Measurements from ENCODE around the gene ATOH8. TPM values are rescaled to one million over a fixed set of nuclear protein-coding genes. Genes with fewer than 3 reads are reported as not detected.

ATOH8 gene
- total and polyA plus RNA-seq, 2 donors (not counting 1 experiment from before 2014, with no cell fraction given), result not detected

DNA sequence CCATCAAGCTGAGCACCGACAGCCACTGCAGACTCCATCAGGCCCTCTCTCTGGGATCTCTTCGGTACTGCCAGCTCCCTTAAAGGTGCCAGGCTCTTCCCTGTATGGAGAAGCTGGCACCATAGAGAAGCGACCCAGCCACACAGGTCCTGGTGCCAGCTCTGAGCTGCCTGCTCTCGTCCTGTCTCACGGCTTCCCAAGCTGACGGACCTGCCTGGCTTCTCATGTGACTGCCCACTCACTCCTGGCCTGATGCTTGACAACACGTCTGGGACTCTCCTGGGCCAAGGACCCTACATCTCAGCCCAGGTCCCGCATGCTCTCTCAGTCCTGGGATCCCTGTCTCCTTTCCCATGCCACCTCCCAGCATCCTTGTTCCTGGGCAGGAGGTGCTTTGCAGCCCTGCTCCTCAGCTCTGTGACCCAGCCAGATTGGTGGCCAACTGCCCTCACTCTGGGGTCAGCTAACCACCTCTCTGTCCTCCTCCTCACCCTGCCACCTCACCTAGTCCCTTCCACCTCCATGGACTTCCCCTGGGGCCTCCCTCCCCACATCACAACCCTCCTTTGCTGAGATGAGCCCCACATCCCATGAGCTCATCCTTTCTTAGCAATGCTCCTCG lies 12.5 kb upstream of the ATOH8 start:
- WGBS (ENCODE audit: insufficient coverage), result 91% methylated on average over 9 of the region's 9 CpGs
- Histone ChIP-seq H3K79me2 (ENCODE audit: control insufficient read depth, insufficient read depth, low read length) (no peaks in the 10 kb centered on the region), H3K27ac (ENCODE audit: low read length in 2 of 2) (no peak overlapping the region), H2AFZ (ENCODE audit: insufficient read depth, low read depth, low read length, poor library complexity, severe bottlenecking) (no peak overlapping the region), H3K4me3 (ENCODE audit: control extremely low read depth in 1 of 5, extremely low read depth in 1 of 5, insufficient read depth in 1 of 5, low read depth in 2 of 5, low read length in 4 of 5) (no peak overlapping the region), H3K9me3 (ENCODE audit: control extremely low read depth in 1 of 3, control insufficient read depth in 2 of 3, insufficient read depth in 1 of 3, low read length in 2 of 3) (no peaks in the 10 kb centered on the region), H3K9ac (ENCODE audit: low read length) (no peak overlapping the region), H3K27me3 (replicated peaks in 1 of 4; ENCODE audit: control extremely low read depth in 1 of 4, control insufficient read depth in 3 of 4, insufficient read depth in 4 of 4, low read length in 3 of 4) (peaks cover 0 to 16% (median 8%) of the 10 kb centered on the region in 4 experiments), H3K4me2 (replicated peaks; ENCODE audit: low read depth, low read length, poor library complexity, severe bottlenecking) (no peak overlapping the region), H3K36me3 (replicated peaks in 1 of 2; ENCODE audit: control extremely low read depth in 1 of 2, control insufficient read depth in 1 of 2, extremely low read depth in 1 of 2, insufficient read depth in 2 of 2, low read length in 1 of 2) (no peaks in the 10 kb centered on the region), H3K4me1 (ENCODE audit: control insufficient read depth in 2 of 2, insufficient read depth in 2 of 2, low read length in 2 of 2) (peaks cover 9% of the 10 kb centered on the region in 2 donors), H4K20me1 (ENCODE audit: control insufficient read depth, insufficient read depth, low read length, poor library complexity, severe bottlenecking) (no peaks in the 10 kb centered on the region)
- no peak for ATAC-seq (ENCODE audit: low read depth)
- intact Hi-C loops (cut with micrococcal nuclease), result no loop called here
- CTCF ChIA-PET, result interaction anchor here (1.0 to 2.8 kb wide), 6 partner anchors 8 to 72 kb away, joined by 3 to 13 read pairs (median 4); no protein-coding TSS in a partner anchor
- H3K4me1 Mint-ChIP-seq, result peaks cover 14% of the 10 kb centered on the region
- POLR2A ChIA-PET, result no interaction called here
- no peak overlapping the region for H3K4me3 Mint-ChIP-seq
- no peak for DNase-seq
- TF ChIP-seq EZH2 (IDR thresholded peaks at IDR 0.05; ENCODE audit: borderline replicate concordance, insufficient read depth, low read depth, low read length, poor library complexity, severe bottlenecking), result no peak
- TF ChIP-seq, protein P1, sequence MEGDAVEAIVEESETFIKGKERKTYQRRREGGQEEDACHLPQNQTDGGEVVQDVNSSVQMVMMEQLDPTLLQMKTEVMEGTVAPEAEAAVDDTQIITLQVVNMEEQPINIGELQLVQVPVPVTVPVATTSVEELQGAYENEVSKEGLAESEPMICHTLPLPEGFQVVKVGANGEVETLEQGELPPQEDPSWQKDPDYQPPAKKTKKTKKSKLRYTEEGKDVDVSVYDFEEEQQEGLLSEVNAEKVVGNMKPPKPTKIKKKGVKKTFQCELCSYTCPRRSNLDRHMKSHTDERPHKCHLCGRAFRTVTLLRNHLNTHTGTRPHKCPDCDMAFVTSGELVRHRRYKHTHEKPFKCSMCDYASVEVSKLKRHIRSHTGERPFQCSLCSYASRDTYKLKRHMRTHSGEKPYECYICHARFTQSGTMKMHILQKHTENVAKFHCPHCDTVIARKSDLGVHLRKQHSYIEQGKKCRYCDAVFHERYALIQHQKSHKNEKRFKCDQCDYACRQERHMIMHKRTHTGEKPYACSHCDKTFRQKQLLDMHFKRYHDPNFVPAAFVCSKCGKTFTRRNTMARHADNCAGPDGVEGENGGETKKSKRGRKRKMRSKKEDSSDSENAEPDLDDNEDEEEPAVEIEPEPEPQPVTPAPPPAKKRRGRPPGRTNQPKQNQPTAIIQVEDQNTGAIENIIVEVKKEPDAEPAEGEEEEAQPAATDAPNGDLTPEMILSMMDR (IDR thresholded peaks at IDR 0.05), result no peak
- H3K27ac Mint-ChIP-seq, result no peak overlapping the region
- peaks cover 56% of the 10 kb centered on the region for H3K27me3 Mint-ChIP-seq
- H3K9me3 Mint-ChIP-seq (ENCODE audit: insufficient read depth), result no peaks in the 10 kb centered on the region

DNA sequence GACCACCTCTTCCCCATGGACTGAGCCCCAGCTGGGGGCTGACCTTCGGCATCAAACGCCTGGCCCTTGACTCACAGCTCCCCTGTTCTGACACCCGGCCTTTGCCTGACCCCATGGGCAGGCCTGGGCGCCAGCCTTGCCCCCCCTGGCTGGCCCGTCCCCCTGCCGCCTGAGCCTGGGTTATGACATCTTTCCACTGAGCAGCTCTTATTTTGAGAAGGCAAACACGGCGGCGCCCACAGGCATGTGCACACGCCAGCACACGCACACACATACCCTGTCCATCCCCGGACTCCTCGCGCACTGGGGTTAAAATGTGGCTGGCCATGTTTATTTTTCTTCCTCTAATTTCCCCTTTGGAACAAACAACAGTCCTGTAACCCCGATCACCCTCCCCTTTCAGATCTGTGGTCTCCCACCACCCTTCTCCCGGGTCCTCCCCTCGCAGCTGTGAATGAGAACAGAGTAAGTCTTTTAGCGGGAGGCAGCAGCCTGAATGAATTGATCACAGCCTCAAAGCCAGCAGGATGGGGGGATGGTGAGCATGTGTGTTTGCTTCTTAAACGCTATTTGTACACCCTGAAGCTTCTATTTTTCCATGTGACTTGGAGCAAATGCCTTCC lies 11.8 kb upstream of the ATOH8 start:
- Histone ChIP-seq H3K27ac (ENCODE audit: low read length in 2 of 2) (no peak overlapping the region), H3K79me2 (ENCODE audit: control insufficient read depth, insufficient read depth, low read length) (no peaks in the 10 kb centered on the region), H3K9ac (ENCODE audit: low read length) (no peak overlapping the region), H3K4me3 (ENCODE audit: control extremely low read depth in 1 of 5, extremely low read depth in 1 of 5, insufficient read depth in 1 of 5, low read depth in 2 of 5, low read length in 4 of 5) (no peak overlapping the region), H3K36me3 (replicated peaks in 1 of 2; ENCODE audit: control extremely low read depth in 1 of 2, control insufficient read depth in 1 of 2, extremely low read depth in 1 of 2, insufficient read depth in 2 of 2, low read length in 1 of 2) (no peaks in the 10 kb centered on the region), H4K20me1 (ENCODE audit: control insufficient read depth, insufficient read depth, low read length, poor library complexity, severe bottlenecking) (no peaks in the 10 kb centered on the region), H3K27me3 (replicated peaks in 1 of 4; ENCODE audit: control extremely low read depth in 1 of 4, control insufficient read depth in 3 of 4, insufficient read depth in 4 of 4, low read length in 3 of 4) (peaks cover 0 to 16% (median 8%) of the 10 kb centered on the region in 4 experiments), H3K9me3 (ENCODE audit: control extremely low read depth in 1 of 3, control insufficient read depth in 2 of 3, insufficient read depth in 1 of 3, low read length in 2 of 3) (no peaks in the 10 kb centered on the region), H2AFZ (ENCODE audit: insufficient read depth, low read depth, low read length, poor library complexity, severe bottlenecking) (no peak overlapping the region), H3K4me2 (replicated peaks; ENCODE audit: low read depth, low read length, poor library complexity, severe bottlenecking) (no peak overlapping the region), H3K4me1 (ENCODE audit: control insufficient read depth in 2 of 2, insufficient read depth in 2 of 2, low read length in 2 of 2) (peaks cover 15% of the 10 kb centered on the region in 2 donors)
- ChIA-PET CTCF (interaction anchor here (1.2 to 2.8 kb wide), 5 partner anchors 9 to 71 kb away, joined by 4 to 13 read pairs (median 4); no protein-coding TSS in a partner anchor), POLR2A (no interaction called here)
- ATAC-seq (ENCODE audit: low read depth), result no peak
- Mint-ChIP-seq H3K9me3 (ENCODE audit: insufficient read depth) (no peaks in the 10 kb centered on the region), H3K27ac (no peak overlapping the region), H3K4me1 (peaks cover 20% of the 10 kb centered on the region), H3K27me3 (peaks cover 51% of the 10 kb centered on the region), H3K4me3 (no peak overlapping the region)
- no peak for TF ChIP-seq EZH2 (IDR thresholded peaks at IDR 0.05; ENCODE audit: borderline replicate concordance, insufficient read depth, low read depth, low read length, poor library complexity, severe bottlenecking)
- TF ChIP-seq, protein P1 (IDR thresholded peaks at IDR 0.05), result no peak
- WGBS (ENCODE audit: insufficient coverage), result 86% methylated on average over 16 of the region's 19 CpGs
- intact Hi-C loops (cut with micrococcal nuclease), result no loop called here
- DNase-seq, result no peak
